ENCODE measurements around the gene SPINK14. TPM values are rescaled to one million over a fixed set of nuclear protein-coding genes. Genes with fewer than 3 reads are reported as not detected.

The SPINK14 gene
- polyA plus RNA-seq, 1 donor from 2014 or later: not detected

GRCh38 chr5:148224117-148224742 lies 55.9 kb downstream of the SPINK14 start:
- Histone ChIP-seq H3K4me3 (ENCODE audit: low read length) (no peak overlapping the region), H3K4me2 (ENCODE audit: low read length) (no peak overlapping the region), H3K36me3 (ENCODE audit: insufficient read depth, low read length) (no peaks in the 10 kb centered on the region), H3K9ac (ENCODE audit: low read length) (no peak overlapping the region), H4K20me1 (ENCODE audit: insufficient read depth) (no peaks in the 10 kb centered on the region), H3K27ac (ENCODE audit: low read length) (no peak overlapping the region), H3K79me2 (replicated peaks; ENCODE audit: insufficient read depth, low read length) (no peaks in the 10 kb centered on the region), H3K9me3 (ENCODE audit: low read length) (no peaks in the 10 kb centered on the region), H3K9me2 (ENCODE audit: insufficient read depth, low read length) (no peaks in the 10 kb centered on the region), H2AFZ (ENCODE audit: low read depth, low read length) (no peak overlapping the region), H3K27me3 (ENCODE audit: insufficient read depth, low read depth, low read length) (no peaks in the 10 kb centered on the region), H3F3A (ENCODE audit: insufficient read depth, low read length, poor library complexity, severe bottlenecking) (no peaks in the 10 kb centered on the region)
- TF ChIP-seq EZH2 (IDR thresholded peaks at IDR 0.05; ENCODE audit: borderline replicate concordance, insufficient read depth, low read length, poor library complexity, severe bottlenecking): no peak
- TF ChIP-seq EP300 (conservative IDR thresholded peaks at IDR 0.05; ENCODE audit: poor library complexity, severe bottlenecking): no peak
- TF ChIP-seq POLR2AphosphoS5 (IDR thresholded peaks at IDR 0.05): no peak
- TF ChIP-seq SMC3 (conservative IDR thresholded peaks at IDR 0.05; ENCODE audit: poor library complexity): no peak
- TF ChIP-seq RAD21 (conservative IDR thresholded peaks at IDR 0.05): no peak
- no peak for TF ChIP-seq MXI1 (conservative IDR thresholded peaks at IDR 0.05; ENCODE audit: poor library complexity, severe bottlenecking)
- TF ChIP-seq REST (IDR thresholded peaks at IDR 0.05; ENCODE audit: borderline replicate concordance): no peak
- no peak for TF ChIP-seq TAF1 (IDR thresholded peaks at IDR 0.05; ENCODE audit: low read depth)
- TF ChIP-seq, protein P1, sequence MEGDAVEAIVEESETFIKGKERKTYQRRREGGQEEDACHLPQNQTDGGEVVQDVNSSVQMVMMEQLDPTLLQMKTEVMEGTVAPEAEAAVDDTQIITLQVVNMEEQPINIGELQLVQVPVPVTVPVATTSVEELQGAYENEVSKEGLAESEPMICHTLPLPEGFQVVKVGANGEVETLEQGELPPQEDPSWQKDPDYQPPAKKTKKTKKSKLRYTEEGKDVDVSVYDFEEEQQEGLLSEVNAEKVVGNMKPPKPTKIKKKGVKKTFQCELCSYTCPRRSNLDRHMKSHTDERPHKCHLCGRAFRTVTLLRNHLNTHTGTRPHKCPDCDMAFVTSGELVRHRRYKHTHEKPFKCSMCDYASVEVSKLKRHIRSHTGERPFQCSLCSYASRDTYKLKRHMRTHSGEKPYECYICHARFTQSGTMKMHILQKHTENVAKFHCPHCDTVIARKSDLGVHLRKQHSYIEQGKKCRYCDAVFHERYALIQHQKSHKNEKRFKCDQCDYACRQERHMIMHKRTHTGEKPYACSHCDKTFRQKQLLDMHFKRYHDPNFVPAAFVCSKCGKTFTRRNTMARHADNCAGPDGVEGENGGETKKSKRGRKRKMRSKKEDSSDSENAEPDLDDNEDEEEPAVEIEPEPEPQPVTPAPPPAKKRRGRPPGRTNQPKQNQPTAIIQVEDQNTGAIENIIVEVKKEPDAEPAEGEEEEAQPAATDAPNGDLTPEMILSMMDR (IDR thresholded peaks at IDR 0.05; ENCODE audit: poor library complexity, severe bottlenecking): no peak

Small RNA genes within 50 kb of the gene (small RNA-seq; reads per million reads assigned to genes)
- gene HMGN1P16: 0 reads per million in 3 experiments

Other genes starting within 250 kb of the SPINK14 start
- gene SPINK5, start 104.6 kb upstream of the SPINK14 start, polyA plus RNA-seq: 1.8 and 3.7 TPM in 2 replicates
- gene SPINK6, start 34.5 kb downstream of the SPINK14 start, polyA plus RNA-seq: not detected in 2 replicates
- not detected in 2 replicates for gene MARCOL, start 70.0 kb downstream of the SPINK14 start, polyA plus RNA-seq
- gene SPINK13, start 100.2 kb downstream of the SPINK14 start, polyA plus RNA-seq: not detected in 2 replicates
- not detected in 2 replicates for gene SPINK7, start 143.9 kb downstream of the SPINK14 start, polyA plus RNA-seq
- not detected in 2 replicates for gene SPINK9, start 167.0 kb downstream of the SPINK14 start, polyA plus RNA-seq
- gene FBXO38, start 215.4 kb downstream of the SPINK14 start, polyA plus RNA-seq: 45.1 and 69.1 TPM in 2 replicates